Activated T-helper 2 cell treated with anti-CD3 and anti-CD28 coated beads, Interferon-gamma antibody, Interleukin-2, Interleukin-4, amounts not matched to agents 10 μg/mL and 5 μg/mL and 100 μg/mL, durations not matched to agents 14 hours and 24 hours and 36 hours (primary cell): ENCODE data around the gene MPPED2. TPM values are rescaled to one million over a fixed set of nuclear protein-coding genes. Genes with fewer than 3 reads are reported as not detected.

Experiments
- DNase-seq: peaks from one replicate; pipeline ENCODE4 v3.0.0; 2021; ENCODE audit warnings: low spot score
- H3K27ac Mint-ChIP-seq: one replicate; pipeline ENCODE4 v1.8.0; 2021; ENCODE audit warnings: mixed read lengths
- H3K27me3 Mint-ChIP-seq: one replicate; pipeline ENCODE4 v1.8.0; 2021; ENCODE audit warnings: low read depth, mixed read lengths
- H3K36me3 Mint-ChIP-seq: one replicate; pipeline ENCODE4 v1.8.0; 2021; ENCODE audit warnings: low read depth, mixed read lengths
- H3K4me1 Mint-ChIP-seq: one replicate; pipeline ENCODE4 v1.8.0; 2021; ENCODE audit warnings: low read depth, mixed read lengths
- H3K4me3 Mint-ChIP-seq: one replicate; pipeline ENCODE4 v1.8.0; 2021; ENCODE audit warnings: low read depth, mild to moderate bottlenecking, moderate library complexity, mixed read lengths
- H3K9me3 Mint-ChIP-seq: one replicate; pipeline ENCODE4 v1.8.0; 2021; ENCODE audit warnings: mixed read lengths
- intact Hi-C: fragments of 100-400 bp; cut with micrococcal nuclease; formaldehyde crosslinking; loops from one replicate; pipeline ENCODE4 v1.15.1; 2023
- total RNA-seq: library from RNA; stranded (reverse); gene quantifications from 2 replicates; pipeline ENCODE4 v1.2.3, GENCODE V29; 2022

Gene MPPED2
- not detected in 2 replicates for total RNA-seq

- Mint-ChIP-seq H3K27me3 (peaks cover 58% of the 10 kb centered on the region), H3K4me3 (peak within 1 kb of the TSS; percentile 62), H3K9me3 (no peaks in the 10 kb centered on the region), H3K36me3 (no peaks in the 10 kb centered on the region), H3K27ac (no peak within 1 kb of the TSS), H3K4me1 (peaks cover 4% of the 10 kb centered on the region)
- intact Hi-C loops, result no loop called here
- peak; percentile 15 for DNase-seq
These were observed at the start of gene MPPED2 for GRCh38 chr11:30586251-30587144. Gene MPPED2, minus strand, starts transcription at chr11:30586353. Its CDS starts 5,980 bp downstream, at chr11:30580373.

GRCh38 chr11:30635401-30635989 lies 49.3 kb upstream of the MPPED2 start:
- Mint-ChIP-seq H3K27me3 (no peaks in the 10 kb centered on the region), H3K9me3 (no peaks in the 10 kb centered on the region), H3K4me1 (no peaks in the 10 kb centered on the region), H3K27ac (no peak overlapping the region), H3K36me3 (no peaks in the 10 kb centered on the region), H3K4me3 (no peak overlapping the region)
- DNase-seq, result no peak
- intact Hi-C loops, result no loop called here

DNA sequence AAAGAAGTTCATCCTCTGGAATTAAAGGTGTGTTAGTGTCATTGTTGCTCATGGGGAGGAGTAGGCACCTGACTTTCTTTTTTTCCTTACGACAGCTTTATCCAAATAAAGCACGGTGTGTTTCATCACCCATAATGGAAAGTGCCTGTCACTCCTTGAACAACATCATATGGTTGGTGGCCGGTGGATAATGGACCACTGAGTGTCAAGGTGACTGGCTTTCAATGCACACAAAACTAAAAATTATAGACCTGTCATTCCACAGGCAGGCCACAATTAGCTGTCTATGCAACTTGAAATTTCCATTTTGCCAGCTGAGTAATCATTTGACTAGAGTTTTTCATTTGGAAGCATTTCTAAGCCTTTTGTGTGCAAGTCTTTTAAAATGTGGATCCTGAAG lies 45.0 kb upstream of the MPPED2 start:
- H3K4me3 Mint-ChIP-seq, result no peak overlapping the region
- H3K27me3 Mint-ChIP-seq, result no peaks in the 10 kb centered on the region
- H3K9me3 Mint-ChIP-seq, result no peaks in the 10 kb centered on the region
- no peak overlapping the region for H3K27ac Mint-ChIP-seq
- DNase-seq, result no peak
- intact Hi-C loops, result no loop called here
- no peaks in the 10 kb centered on the region for H3K4me1 Mint-ChIP-seq
- no peaks in the 10 kb centered on the region for H3K36me3 Mint-ChIP-seq

GRCh38 chr11:30619767-30620166 lies 33.6 kb upstream of the MPPED2 start:
- DNase-seq, result no peak
- no peaks in the 10 kb centered on the region for H3K27me3 Mint-ChIP-seq
- H3K4me3 Mint-ChIP-seq, result no peak overlapping the region
- H3K4me1 Mint-ChIP-seq, result no peaks in the 10 kb centered on the region
- intact Hi-C loops, result no loop called here
- no peaks in the 10 kb centered on the region for H3K9me3 Mint-ChIP-seq
- H3K36me3 Mint-ChIP-seq, result no peaks in the 10 kb centered on the region
- H3K27ac Mint-ChIP-seq, result no peak overlapping the region

DNA sequence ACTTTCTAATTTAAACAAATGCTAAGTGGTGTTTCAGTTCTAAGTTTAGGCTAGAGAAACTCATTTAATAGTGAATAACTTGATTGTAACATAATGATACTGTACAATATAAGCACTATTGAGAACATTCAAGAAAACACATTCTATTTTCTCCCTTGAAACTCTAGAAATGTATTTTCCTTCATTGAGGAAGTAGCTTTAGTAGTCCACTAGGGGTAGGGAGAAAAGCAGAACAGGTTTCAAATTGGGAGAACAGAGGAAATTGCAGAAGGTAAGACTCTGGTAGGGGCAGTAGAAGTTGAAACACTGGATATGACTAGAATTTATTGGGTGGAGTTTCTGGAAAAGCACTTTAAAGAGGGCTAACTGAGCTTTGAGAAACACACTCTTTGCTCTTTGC lies 31.6 kb upstream of the MPPED2 start:
- Mint-ChIP-seq H3K36me3 (no peaks in the 10 kb centered on the region), H3K4me1 (no peaks in the 10 kb centered on the region), H3K27me3 (no peaks in the 10 kb centered on the region), H3K27ac (no peak overlapping the region), H3K4me3 (no peak overlapping the region), H3K9me3 (no peaks in the 10 kb centered on the region)
- intact Hi-C loops, result no loop called here
- no peak for DNase-seq

- H3K36me3 Mint-ChIP-seq, result no peaks in the 10 kb centered on the region
- H3K4me3 Mint-ChIP-seq, result no peak overlapping the region
- no peaks in the 10 kb centered on the region for H3K27me3 Mint-ChIP-seq
- H3K9me3 Mint-ChIP-seq, result no peaks in the 10 kb centered on the region
- intact Hi-C loops, result no loop called here
- no peak for DNase-seq
- H3K27ac Mint-ChIP-seq, result no peak overlapping the region
- H3K4me1 Mint-ChIP-seq, result no peaks in the 10 kb centered on the region
These were observed 24.5 kb upstream of the MPPED2 start for GRCh38 chr11:30610628-30611027.

DNA sequence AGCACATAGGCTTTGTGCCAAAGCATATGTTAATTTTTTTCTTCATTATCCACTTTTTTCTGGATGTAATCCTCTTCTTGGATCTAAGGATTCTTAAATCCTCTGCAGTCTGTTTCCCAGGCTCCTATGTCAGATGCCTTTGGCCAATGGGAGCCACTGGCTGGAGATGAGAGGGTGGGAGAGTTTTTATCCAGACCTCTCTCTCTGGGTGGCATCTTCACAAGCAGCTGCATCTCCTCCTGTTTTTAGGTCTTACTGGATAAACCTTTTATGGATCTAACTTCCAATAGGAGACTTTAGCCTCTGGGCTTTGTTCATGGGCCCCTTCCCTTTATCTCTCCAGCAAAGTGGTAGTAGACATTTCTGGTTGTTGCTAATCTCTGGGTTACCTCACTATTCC lies 22.4 kb upstream of the MPPED2 start:
- Mint-ChIP-seq H3K27ac (no peak overlapping the region), H3K36me3 (no peaks in the 10 kb centered on the region), H3K27me3 (no peaks in the 10 kb centered on the region), H3K4me1 (no peaks in the 10 kb centered on the region), H3K9me3 (no peaks in the 10 kb centered on the region), H3K4me3 (no peak overlapping the region)
- DNase-seq, result no peak
- intact Hi-C loops, result no loop called here

DNA sequence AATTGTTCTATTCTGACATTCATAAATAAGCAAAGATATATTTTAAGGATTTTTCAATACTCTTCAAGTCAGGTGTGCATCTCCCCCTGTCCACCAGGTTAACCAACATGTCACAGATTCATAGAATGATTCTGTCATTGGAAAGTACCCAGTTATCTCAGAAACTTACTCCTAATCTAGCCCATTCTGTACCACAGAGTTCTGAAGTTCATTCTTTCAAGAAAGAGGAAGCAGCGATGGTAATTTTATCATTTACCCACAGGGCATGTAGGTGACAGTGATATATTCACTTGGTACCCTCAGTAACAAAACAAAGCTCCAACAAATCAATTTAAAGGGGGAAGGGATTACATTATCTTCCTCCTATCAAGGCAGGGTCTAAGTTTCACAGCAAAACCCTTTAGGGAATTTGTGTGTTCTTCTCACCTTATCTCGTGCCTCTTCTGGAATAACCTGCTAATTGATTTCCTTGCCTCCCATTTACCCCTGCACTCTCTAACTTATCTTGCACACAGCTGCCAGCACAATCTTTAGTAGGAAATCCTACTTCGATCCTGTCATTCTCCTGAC lies 19.0 kb upstream of the MPPED2 start:
- H3K4me3 Mint-ChIP-seq, result no peak overlapping the region
- no peaks in the 10 kb centered on the region for H3K36me3 Mint-ChIP-seq
- no peak for DNase-seq
- no peaks in the 10 kb centered on the region for H3K27me3 Mint-ChIP-seq
- H3K27ac Mint-ChIP-seq, result no peak overlapping the region
- no peaks in the 10 kb centered on the region for H3K9me3 Mint-ChIP-seq
- H3K4me1 Mint-ChIP-seq, result no peaks in the 10 kb centered on the region
- intact Hi-C loops, result no loop called here

DNA sequence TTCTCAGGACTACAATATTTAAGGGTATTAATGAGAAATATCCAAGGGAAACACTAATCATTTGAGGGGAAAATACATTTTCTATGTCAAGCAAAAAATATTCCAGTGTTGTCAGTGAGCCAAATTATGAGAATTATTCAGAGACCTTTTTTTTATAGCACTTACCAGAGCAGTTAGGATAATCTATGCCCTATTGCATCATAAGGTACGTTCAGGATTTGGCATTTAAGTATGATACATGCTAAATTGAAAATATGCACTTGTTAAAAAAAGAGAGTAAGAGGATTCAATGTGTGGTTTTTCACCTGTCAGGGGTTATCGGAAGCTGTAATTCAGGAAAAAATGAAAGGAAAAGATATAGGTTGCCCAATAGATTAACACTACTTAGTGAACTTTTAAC lies 17.2 kb upstream of the MPPED2 start:
- no peak for DNase-seq
- H3K27ac Mint-ChIP-seq, result no peak overlapping the region
- H3K36me3 Mint-ChIP-seq, result no peaks in the 10 kb centered on the region
- H3K4me3 Mint-ChIP-seq, result no peak overlapping the region
- no peaks in the 10 kb centered on the region for H3K27me3 Mint-ChIP-seq
- intact Hi-C loops, result no loop called here
- no peaks in the 10 kb centered on the region for H3K4me1 Mint-ChIP-seq
- no peaks in the 10 kb centered on the region for H3K9me3 Mint-ChIP-seq

GRCh38 chr11:30596832-30597231 lies 10.7 kb upstream of the MPPED2 start:
- H3K4me1 Mint-ChIP-seq, result no peaks in the 10 kb centered on the region
- H3K36me3 Mint-ChIP-seq, result no peaks in the 10 kb centered on the region
- H3K27me3 Mint-ChIP-seq, result peaks cover 3% of the 10 kb centered on the region
- no peak overlapping the region for H3K4me3 Mint-ChIP-seq
- no peak for DNase-seq
- H3K27ac Mint-ChIP-seq, result no peak overlapping the region
- no peaks in the 10 kb centered on the region for H3K9me3 Mint-ChIP-seq
- intact Hi-C loops, result no loop called here

- H3K9me3 Mint-ChIP-seq, result no peaks in the 10 kb centered on the region
- no peak overlapping the region for H3K4me3 Mint-ChIP-seq
- no peaks in the 10 kb centered on the region for H3K4me1 Mint-ChIP-seq
- DNase-seq, result no peak
- peaks cover 3% of the 10 kb centered on the region for H3K27me3 Mint-ChIP-seq
- intact Hi-C loops, result no loop called here
- H3K36me3 Mint-ChIP-seq, result no peaks in the 10 kb centered on the region
- H3K27ac Mint-ChIP-seq, result no peak overlapping the region
These were observed 9.8 kb upstream of the MPPED2 start for GRCh38 chr11:30595934-30596333.

GRCh38 chr11:30594646-30595411 lies 8.7 kb upstream of the MPPED2 start:
- Mint-ChIP-seq H3K27me3 (peaks cover 3% of the 10 kb centered on the region), H3K4me1 (no peaks in the 10 kb centered on the region), H3K4me3 (no peak overlapping the region), H3K9me3 (no peaks in the 10 kb centered on the region), H3K27ac (no peak overlapping the region), H3K36me3 (no peaks in the 10 kb centered on the region)
- no peak for DNase-seq
- intact Hi-C loops, result no loop called here
